ENCODE measurements around the gene JPH2. TPM values are rescaled to one million over a fixed set of nuclear protein-coding genes. Genes with fewer than 3 reads are reported as not detected.
"Not testable (repeated sequence)": the region's sequence is repeated elsewhere in the genome, so short reads cannot be mapped to it uniquely, and the experiment has no call there.

Gene JPH2
- total RNA-seq, 1 donor from 2014 or later, result 197 TPM

DNA sequence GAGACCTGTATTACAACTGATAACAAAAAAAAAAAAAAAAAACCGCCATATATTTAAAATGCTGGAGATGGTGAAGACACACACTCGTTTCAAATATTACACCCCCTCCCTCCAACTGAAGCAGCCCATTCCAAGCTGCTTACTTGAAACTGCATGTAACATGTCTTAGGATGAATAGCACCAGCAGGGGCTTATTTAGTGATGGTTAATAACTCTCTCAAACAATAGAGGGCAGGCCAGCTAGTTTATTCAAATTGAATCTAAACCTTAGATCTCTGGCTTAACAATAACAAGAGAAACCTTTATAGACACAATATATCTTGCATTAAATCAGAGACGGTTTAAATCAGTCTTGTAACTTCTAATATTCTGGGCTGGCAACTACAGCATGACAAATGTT lies 9.3 kb upstream of the JPH2 start:
- DNase-seq (ENCODE audit: missing footprints) (no peak), ATAC-seq (no peak)
- intact Hi-C loops (cut with DNase I), result no loop called here

DNA sequence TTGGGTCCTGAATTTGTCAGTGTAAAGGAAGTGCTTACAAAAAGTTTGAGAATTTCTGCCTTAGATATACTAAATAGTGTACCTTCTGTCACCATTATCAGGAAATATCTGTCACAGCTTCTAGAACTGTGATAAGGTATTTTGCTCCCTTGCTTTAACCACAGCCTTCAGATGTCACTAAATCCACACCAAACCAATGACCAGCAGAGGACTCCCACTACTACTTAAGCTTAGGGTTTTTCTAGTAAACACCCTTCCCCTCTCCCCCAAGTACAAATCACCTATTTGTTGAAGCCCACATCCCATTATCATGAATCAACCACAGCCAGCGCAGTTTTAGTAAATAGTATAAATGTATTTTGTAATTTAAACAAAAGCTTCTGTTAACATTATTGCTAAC lies 8.6 kb upstream of the JPH2 start:
- DNase-seq (ENCODE audit: missing footprints) (no peak), ATAC-seq (no peak)
- intact Hi-C loops (cut with DNase I), result no loop called here

DNA sequence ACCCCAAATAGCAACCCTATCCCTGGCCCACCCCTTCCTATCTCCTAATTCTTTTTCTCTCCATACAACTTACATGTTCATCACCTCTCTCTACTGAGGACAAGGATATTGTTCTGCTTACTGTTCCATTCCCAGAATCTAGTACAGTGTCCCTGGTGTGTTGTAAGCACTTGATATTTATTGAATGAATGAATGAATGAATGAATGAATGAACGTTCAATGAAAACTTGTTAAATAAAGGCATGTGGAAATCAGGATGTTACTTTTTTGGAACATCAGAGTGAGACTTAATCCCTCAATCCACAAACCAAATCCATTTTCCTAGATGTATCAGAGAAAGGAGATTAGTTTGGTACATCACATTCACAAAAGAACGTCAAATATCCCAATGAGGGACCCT lies 6.8 kb upstream of the JPH2 start:
- ATAC-seq (no peak), DNase-seq (ENCODE audit: missing footprints) (no peak)
- intact Hi-C loops (cut with DNase I), result loop anchor here (5.0 kb wide), 1 partner anchor 136 kb away; no protein-coding TSS in a partner anchor

DNA sequence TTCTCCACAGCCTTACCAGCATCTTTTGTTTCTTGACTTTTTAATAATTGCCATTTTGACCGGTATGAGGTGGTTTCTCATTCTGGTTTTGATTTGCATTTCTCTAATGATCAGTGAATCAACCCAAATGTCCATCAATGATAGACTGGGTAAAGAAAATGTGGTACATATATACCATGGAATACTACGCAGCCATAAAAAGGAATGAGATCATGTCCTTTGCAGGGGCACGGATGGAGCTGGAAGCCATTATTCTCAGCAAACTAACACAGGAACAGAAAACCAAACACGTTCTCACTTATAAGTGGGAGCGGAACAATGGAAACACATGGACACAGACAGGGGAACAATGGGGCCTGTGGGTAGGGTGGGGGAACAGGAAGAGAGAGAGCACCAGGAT lies 4.7 kb upstream of the JPH2 start:
- not testable (repeated sequence) for ATAC-seq; DNase-seq (ENCODE audit: missing footprints)
- intact Hi-C loops (cut with DNase I), result loop anchor here (5.0 kb wide), 1 partner anchor 134 kb away; no protein-coding TSS in a partner anchor

DNA sequence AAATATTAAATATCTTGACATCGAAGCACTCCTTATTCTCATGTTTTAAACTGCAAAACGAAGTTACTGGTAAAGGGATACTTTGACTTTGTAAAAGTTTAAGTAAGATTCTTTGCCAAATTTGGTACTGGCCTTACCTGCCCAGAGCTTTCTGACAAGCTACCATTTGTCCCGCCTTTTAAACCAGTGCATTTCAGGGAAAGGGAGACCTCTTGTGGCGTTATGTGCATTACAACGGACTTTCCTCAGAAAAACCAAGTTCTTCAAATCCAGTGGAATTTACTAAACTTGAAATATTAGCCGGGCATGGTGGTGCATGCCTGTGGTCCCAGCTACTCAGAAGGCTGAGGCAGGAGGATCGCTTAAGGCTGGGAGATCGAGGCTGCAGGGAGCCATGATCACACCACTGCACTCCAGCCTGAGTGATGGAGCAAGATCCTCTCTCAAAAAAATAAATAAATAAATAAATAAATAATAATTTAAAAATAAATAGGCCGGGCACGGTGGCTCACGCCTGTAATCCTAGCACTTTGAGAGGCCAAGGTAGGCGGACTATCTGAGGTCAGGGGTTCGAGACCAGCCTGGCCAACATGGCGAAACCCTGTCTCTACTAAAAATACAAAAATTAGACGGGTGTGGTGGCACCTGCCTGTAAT lies 3.3 kb upstream of the JPH2 start:
- not testable (repeated sequence) for ATAC-seq
- intact Hi-C loops (cut with DNase I), result loop anchor here (5.0 kb wide), 1 partner anchor 133 kb away; no protein-coding TSS in a partner anchor

DNA sequence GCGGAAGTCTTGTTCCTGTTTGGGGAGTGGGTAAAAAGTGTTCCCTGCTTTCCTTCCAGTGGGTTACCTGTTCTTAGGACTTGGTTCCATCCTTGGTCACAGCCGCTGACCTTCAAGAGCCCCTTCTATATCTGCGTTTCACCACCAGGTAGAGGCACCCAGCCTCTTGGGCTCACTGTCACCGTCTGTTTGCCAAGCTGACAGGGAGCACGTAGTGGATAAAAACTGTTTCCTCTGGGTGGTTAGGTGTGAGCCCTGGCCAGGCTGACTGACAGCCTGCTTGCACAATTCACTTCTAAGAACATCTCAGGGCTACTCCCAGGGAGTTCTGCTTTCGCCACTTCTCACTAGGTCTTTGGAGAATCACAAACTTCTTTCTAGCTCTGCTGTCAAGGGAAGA lies 1.8 kb upstream of the JPH2 start:
- DNase-seq (ENCODE audit: missing footprints) (no peak), ATAC-seq (peak; percentile 17)
- intact Hi-C loops (cut with DNase I), result loop anchor here (1.0 kb wide), 1 partner anchor 72 kb away; no protein-coding TSS in a partner anchor

More for the DNA sequence above, 3.3 kb upstream of the JPH2 start:
- not testable (repeated sequence) for DNase-seq (ENCODE audit: missing footprints)

DNA sequence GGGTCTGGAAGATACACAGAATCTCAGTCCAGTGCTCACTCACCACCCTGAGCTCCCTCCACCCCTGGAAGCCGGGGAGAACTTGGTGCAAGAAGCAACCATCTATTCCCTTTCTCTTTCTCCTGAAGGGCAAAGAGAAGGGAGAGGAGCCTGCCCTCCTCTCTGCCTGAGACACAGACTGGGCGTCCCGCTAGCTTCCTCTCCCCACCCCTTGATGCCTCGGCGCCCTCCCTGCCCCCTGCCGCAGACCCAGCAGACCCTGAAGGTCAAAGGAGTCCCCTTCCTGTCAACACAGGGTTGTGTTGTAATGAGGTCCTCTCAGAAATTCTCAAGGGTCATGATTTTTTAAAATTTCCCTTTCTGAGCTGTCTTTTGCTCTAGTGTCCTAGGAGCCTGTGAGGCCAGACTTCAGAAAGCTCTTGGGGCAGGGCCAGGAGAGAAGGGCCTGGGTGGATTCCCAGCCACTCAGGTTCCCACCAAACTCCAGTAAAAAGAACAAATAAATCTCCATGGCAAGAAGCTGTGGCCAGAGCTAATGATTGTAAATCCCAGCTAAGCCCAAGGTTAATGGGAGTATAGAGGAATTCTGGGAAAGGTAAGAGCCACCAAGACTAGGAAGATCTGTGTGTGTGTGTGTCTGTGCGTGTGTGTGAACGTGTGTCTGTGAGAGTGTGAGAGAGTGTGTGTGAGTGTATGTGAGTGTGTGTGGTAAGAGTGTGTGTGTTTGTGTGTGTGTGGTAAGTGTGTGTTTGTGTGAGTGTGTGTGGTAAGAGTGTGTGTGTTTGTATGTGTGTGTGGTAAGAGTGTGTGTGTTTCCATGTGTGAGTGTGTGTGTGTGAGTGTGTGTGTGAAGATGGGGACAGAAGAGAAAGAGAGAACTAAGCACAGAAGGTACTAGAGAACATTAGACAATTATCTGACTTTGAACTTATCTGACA lies 1.1 kb upstream of the JPH2 start:
- intact Hi-C loops (cut with DNase I), result loop anchor here (1.0 to 2.0 kb wide), 2 partner anchors 49 to 72 kb away; no protein-coding TSS in a partner anchor
- DNase-seq (ENCODE audit: missing footprints) (no peak), ATAC-seq (peak; percentile 27)

DNA sequence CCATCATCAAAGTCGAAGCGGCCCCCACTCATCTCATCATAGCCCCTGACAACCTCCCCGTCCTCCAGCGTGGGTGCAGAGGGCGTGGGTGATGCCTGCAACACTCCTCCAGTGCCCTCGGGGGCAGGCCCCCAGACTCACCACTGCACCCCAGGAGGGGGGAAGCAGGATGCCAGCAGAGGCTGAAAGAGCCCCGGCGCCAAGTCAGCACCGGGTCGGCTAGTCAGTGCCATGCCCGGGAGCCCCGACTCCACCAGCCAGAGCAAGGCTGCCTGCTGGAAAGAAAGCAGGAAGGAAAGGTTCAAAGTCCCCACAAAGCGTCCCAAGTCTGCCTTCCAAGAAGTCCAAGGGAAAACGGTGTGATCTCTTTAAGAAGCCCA lies 324 bp downstream of the JPH2 start:
- intact Hi-C loops (cut with DNase I), result loop anchor here (2.0 kb wide), 1 partner anchor 48 kb away; no protein-coding TSS in a partner anchor
- no peak for ATAC-seq
- no peak for DNase-seq (ENCODE audit: missing footprints)

DNA sequence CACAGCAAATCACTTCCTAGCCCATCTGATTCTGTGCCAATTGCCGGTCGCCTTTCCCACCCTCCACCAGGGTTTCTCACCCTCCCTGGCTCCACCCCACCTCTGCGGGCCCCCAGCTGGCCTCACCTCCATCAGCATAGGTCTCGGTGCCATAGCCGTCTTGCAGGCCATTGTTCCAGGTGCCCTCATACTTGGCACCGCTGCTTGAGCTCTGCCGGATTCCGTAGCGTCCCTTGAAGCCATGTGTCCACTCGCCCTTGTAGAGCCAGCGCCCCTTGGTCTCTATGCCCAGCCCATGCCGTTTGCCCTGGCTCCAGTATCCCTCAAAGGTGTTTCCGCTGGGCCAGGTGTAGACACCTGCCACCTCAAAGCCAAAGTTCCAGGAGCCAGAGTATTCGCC lies 787 bp downstream of the JPH2 start:
- intact Hi-C loops (cut with DNase I), result loop anchor here (2.0 kb wide), 1 partner anchor 47 kb away; no protein-coding TSS in a partner anchor
- no peak for ATAC-seq
- DNase-seq (ENCODE audit: missing footprints), result no peak

DNA sequence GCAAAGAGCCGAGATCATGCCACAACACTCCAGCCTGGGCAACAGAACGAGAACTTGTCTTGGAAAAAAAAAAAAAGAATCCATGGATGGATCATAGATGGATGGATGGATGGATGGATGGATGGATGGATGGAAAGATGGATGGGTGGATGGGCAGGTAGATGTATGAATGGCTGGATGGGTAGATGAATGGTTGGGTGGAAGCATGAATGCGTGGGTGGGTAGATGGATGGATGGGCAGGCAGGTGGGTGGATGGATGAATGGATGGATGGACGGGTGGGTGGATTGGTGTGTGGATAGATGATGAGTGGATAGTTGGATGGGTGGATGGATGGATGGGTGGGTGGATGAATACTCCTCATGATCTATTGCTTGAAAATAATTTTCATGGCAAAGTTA lies 1.4 kb downstream of the JPH2 start:
- DNase-seq (ENCODE audit: missing footprints) (no peak), ATAC-seq (no peak)
- intact Hi-C loops (cut with DNase I), result no loop called here

DNA sequence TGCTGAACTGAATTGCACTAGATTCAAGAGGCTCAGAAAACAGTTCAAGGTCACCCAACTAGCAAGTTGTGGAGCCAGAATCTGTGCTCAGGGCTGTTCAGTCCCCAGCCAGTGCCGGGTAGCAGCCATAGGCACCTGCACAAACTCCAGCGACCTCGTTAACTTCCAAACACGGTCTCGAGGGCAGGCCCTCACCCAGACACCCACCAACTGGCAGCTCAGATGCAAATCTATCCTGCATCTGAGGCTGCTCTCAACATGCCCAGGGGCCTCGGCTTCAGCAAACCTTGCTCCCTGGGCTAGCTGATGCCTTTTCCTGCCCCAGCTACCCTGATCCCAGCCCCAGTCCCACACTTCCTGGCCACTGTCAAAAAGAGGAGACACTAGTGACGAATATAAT lies 3.7 kb downstream of the JPH2 start:
- intact Hi-C loops (cut with DNase I), result no loop called here
- DNase-seq (ENCODE audit: missing footprints) (no peak), ATAC-seq (no peak)

DNA sequence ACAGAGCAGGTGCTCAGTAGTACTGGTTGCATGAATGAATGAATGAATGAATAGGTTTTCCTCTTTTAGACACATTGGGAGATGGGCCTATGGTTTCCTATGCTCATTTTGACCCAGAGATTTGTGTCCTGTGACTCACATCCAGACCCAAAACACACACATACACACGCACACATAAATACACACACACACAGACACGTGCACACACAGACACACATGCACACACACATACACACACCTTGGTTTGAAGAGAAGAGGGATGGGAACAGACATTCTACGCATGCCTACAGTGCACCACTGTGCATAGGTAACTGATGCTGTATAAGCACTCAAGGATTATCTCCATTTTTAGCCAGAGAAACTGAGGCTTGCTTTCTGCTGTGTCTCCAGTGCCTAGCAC lies 4.1 kb downstream of the JPH2 start:
- no peak for DNase-seq (ENCODE audit: missing footprints)
- intact Hi-C loops (cut with DNase I), result no loop called here
- ATAC-seq, result no peak

DNA sequence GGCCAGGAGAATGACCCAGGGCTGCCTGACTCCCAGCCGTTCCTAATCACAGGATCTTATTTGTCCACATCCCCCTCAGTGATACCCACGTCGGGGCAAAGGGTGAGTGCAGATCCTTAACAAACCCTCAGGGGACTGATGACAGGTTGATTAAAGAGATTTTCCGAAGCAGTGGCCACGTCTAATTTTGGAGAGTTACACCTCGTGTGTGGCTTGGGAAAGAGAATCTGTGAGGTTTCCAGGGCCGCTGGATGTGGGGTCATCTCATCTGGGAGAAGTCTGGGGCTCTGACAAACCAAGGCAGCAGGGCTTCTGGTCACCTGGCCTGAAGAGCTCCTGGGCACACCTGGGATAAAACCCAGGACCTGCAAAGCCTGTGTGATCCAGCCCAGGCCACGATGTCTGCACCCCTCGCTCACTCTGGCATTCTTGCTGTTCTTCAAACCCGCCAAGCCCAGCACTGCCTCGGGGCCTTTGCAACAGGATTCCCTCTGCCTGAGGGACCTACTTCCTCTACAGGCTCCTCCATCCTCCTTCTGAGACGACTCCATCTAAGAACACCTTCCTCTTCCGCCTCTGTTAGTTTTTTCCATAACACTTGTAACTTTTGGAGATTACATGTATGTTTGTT lies 4.7 kb downstream of the JPH2 start:
- DNase-seq (ENCODE audit: missing footprints), result no peak
- intact Hi-C loops (cut with DNase I), result no loop called here

DNA sequence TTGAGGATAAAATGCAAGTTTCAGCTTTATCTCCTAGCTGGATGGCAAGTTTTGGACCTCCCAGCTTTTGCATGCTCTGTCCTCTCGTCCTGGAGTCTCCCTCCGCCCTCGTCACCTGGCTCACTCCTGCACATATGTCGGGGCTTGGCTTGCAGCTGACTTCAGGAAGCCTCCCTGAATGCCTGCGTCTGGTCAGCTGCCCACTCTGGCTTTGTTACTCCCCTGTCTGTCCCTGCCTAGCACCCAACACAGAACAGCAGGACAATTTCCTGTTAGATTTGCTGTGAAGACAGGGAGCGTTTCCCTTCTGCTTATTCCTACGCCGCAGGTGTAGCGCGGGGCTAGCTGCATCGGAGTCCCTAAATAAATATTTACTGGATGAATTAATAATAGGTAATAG lies 5.4 kb downstream of the JPH2 start:
- intact Hi-C loops (cut with DNase I), result no loop called here
- ATAC-seq (peak; percentile 56), DNase-seq (ENCODE audit: missing footprints) (no peak)

More for the DNA sequence above, 4.7 kb downstream of the JPH2 start:
- ATAC-seq, result no peak

DNA sequence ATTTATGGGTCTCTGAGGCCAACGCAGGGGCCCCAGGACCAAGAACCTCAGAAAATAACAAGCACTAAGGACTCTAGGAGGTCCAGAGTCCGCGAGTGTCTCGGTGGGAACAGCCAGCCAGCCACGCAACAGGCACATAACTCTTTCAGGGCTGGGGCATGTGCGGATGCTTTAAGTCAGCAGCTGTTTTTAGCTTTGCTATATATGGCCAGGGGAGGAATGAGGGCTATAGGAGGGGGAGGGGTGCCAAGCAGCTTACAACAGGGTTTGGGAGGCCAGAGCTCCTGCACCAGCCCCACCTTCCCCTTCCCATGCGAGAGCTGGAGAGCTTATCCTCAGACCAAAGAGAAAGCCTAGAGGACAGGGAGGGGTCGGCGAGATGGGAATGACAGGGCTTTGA lies 6.2 kb downstream of the JPH2 start:
- ATAC-seq, result peak; percentile 83
- intact Hi-C loops (cut with DNase I), result no loop called here
- DNase-seq (ENCODE audit: missing footprints), result peak; percentile 76

DNA sequence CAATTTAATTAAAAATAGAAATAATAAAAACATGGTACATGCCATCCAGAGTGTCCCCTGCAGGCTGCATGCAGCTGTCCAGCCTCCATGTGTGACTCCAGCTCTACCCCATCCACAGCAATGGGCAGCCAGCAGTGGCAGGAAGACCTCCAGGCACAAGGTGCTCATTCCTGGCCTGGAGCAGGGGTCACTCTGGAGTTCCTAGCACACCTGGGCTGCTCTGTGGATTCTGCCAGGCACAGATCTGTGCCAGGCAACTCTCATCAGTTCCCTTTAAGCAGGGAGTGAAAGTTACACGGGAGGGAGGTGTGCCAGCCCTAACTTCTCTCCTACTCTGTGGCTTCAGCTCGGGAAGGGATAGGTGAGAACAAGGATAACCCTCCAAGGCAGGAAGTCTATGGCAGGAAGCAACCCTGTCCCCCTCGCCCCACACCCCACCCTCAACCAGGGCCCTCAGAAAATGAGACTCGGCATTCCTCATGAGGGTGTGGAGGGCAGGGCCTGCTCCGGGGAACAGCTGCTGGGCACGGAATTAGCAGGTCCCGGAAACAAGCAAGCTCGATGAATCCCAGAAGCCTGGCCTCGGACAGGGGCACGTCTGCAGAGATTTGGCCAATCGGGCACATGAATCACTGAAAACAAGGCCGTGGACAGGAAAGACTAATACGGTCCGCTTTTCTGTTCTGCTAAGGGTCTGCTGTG lies 10.0 kb downstream of the JPH2 start:
- intact Hi-C loops (cut with DNase I), result no loop called here
- ATAC-seq (no peak), DNase-seq (ENCODE audit: missing footprints) (no peak)

DNA sequence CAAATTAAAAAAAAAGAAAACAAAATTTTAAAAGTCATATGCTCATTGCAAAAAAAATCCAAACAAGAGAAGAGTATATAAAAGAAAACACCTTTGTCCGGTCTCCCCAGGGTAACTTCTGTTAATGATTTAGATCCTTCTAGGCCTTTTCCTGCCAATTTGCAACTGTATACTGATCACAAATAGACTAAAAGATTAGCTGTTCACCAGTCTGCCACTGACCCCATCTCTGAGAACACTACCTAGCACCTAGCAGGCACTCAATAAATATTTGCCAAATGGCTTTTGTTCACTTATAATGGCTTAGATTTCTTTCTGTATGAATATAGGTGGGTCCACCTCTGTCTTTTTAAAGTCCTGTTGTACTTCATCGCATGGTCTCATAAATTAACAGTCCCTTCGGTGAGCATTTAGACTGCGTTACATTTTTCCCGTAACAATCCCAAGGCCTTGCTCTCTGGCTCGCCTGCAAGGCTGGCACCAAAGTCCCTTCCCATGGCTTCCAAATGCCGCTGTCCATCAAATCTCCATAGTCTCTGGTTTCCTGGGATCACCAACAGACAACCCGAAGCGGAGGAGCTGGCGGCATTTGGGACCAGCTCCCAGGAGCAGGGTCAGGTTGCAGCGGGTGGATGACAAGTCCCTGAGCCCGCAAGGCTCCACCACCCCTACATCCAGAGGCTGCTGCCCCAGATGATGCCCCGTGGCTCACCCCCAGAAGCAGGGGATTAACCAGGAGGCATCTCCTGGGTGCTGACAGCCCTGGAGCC lies 11.8 kb downstream of the JPH2 start:
- DNase-seq (ENCODE audit: missing footprints) (no peak), ATAC-seq (peak; percentile 46)
- intact Hi-C loops (cut with DNase I), result no loop called here

DNA sequence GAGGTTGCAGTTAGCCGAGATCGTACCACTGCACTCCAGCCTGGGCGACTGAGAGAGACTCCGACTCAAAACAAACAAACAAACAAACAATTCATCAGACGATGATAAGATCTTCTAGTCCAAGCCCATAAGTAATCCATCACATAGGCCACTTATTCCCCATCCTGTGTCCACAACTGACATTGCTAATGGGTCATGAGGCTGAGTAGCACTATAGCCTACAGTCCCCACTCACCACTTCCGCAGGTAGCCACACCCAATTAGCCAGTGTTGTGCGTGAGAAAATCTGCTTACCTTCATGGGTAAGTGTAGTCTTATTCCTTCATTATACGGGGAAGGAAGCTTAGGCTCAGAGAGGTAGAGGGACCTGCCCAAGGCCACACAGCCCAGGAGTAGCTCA lies 13.1 kb downstream of the JPH2 start:
- ATAC-seq, result no peak
- no peak for DNase-seq (ENCODE audit: missing footprints)
- intact Hi-C loops (cut with DNase I), result no loop called here
